ENCODE results near the gene WDR27. TPM values are rescaled to one million over a fixed set of nuclear protein-coding genes. Genes with fewer than 3 reads are reported as not detected.

WDR27 gene
- total and polyA plus RNA-seq, 10 donors = 17.6 to 69.5 (median 45.7) TPM

DNA sequence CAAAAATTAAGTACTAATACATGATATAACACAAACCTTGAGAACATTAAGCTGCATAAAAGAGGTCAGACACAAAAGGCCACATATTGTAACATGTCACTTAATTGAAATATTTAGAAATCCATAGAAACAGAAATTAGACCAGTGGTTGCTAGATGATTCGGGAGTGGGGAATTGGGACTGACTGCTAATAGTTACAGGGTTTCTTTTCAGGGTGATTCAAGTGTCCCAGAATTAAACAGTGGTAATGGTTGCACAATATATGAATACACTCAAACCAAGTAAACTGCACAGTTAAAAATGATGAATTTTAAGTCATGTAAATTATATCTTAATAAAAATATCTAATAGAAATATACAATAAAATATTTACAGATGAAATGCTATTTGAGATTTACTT, 174.5 kb downstream of the WDR27 start:
- DNase-seq = no peak
- TF ChIP-seq, protein P1, sequence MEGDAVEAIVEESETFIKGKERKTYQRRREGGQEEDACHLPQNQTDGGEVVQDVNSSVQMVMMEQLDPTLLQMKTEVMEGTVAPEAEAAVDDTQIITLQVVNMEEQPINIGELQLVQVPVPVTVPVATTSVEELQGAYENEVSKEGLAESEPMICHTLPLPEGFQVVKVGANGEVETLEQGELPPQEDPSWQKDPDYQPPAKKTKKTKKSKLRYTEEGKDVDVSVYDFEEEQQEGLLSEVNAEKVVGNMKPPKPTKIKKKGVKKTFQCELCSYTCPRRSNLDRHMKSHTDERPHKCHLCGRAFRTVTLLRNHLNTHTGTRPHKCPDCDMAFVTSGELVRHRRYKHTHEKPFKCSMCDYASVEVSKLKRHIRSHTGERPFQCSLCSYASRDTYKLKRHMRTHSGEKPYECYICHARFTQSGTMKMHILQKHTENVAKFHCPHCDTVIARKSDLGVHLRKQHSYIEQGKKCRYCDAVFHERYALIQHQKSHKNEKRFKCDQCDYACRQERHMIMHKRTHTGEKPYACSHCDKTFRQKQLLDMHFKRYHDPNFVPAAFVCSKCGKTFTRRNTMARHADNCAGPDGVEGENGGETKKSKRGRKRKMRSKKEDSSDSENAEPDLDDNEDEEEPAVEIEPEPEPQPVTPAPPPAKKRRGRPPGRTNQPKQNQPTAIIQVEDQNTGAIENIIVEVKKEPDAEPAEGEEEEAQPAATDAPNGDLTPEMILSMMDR (IDR thresholded peaks at IDR 0.05 in 8 of 11, conservative IDR thresholded peaks at IDR 0.05 in 3 of 11) = no peak
- no peak for TF ChIP-seq POLR2A (IDR thresholded peaks at IDR 0.05)
- no peak for TF ChIP-seq POLR2AphosphoS5 (IDR thresholded peaks at IDR 0.05)
- Histone ChIP-seq H3K4me3 (no peak overlapping the region), H3K4me1 (no peaks in the 10 kb centered on the region), H3K9me3 (peaks cover 0 to 5% (median 0%) of the 10 kb centered on the region in 8 donors), H3K36me3 (no peaks in the 10 kb centered on the region), H3K27me3 (replicated peaks in 1 of 7) (no peaks in the 10 kb centered on the region), H3K27ac (no peak overlapping the region)
- intact Hi-C loops (cut with DNase I; ENCODE audit: low total_unique reads) = no loop called here
- 85 to 98% (median 88%) methylated on average over 1 of the region's 1 CpG for WGBS, 5 donors

DNA sequence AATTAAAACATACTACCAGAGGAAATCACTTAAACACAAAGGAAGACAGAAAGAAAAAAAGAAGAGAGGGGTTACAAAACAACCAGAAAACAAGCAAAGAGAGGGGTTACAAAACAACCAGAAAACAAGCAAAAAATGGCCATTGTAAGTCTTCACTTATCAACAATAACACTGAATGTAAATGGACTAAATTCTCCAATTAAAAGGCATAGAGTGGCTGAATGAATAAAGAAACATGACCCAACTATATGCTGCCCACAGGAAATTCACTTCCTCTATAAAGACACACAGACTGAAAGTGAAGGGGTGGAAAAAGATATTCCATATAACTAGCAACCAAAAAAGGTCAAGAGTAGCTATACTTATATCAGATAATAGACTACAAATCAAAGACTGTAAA, 180.0 kb downstream of the WDR27 start:
- Histone ChIP-seq H3K27me3 (replicated peaks in 1 of 7) (no peaks in the 10 kb centered on the region), H3K9me3 (peaks cover 3 to 48% (median 34%) of the 10 kb centered on the region in 8 donors), H3K27ac (no peak overlapping the region), H3K4me3 (no peak overlapping the region), H3K36me3 (peaks cover 0 to 8% (median 0%) of the 10 kb centered on the region in 6 donors), H3K4me1 (no peaks in the 10 kb centered on the region)
- DNase-seq = no peak
- intact Hi-C loops (cut with DNase I; ENCODE audit: low total_unique reads) = no loop called here
- no peak for TF ChIP-seq POLR2AphosphoS5 (IDR thresholded peaks at IDR 0.05)
- TF ChIP-seq, protein P1 (IDR thresholded peaks at IDR 0.05 in 8 of 11, conservative IDR thresholded peaks at IDR 0.05 in 3 of 11) = no peak
- no peak for TF ChIP-seq POLR2A (IDR thresholded peaks at IDR 0.05)

DNA sequence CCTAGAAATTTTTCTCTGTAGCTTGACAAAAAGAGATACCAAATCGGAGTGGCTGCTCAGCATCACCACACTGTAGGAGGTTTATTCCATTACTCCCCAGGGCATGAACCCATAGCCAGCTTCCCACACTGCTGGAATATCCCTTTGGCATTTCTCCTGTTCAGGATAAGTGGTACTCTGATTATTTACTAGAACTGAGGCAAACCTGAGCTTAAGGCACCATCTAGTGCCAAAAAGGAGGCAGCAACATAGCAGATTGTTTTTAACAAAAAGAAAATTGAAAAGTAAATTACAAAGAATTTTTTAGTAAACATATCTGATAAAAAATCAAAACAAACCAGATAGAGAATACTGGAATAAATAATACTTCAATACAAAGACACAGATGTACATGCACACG, 181.7 kb downstream of the WDR27 start:
- DNase-seq = no peak
- intact Hi-C loops (cut with DNase I; ENCODE audit: low total_unique reads) = no loop called here
- Histone ChIP-seq H3K4me1 (no peaks in the 10 kb centered on the region), H3K4me3 (no peak overlapping the region), H3K27me3 (replicated peaks in 1 of 7) (no peaks in the 10 kb centered on the region), H3K9me3 (peaks cover 3 to 48% (median 34%) of the 10 kb centered on the region in 8 donors), H3K27ac (no peak overlapping the region), H3K36me3 (peaks cover 0 to 8% (median 0%) of the 10 kb centered on the region in 6 donors)
- no peak for TF ChIP-seq POLR2AphosphoS5 (IDR thresholded peaks at IDR 0.05)
- 80 to 90% (median 87%) methylated on average over 2 of the region's 2 CpGs for WGBS, 5 donors

DNA sequence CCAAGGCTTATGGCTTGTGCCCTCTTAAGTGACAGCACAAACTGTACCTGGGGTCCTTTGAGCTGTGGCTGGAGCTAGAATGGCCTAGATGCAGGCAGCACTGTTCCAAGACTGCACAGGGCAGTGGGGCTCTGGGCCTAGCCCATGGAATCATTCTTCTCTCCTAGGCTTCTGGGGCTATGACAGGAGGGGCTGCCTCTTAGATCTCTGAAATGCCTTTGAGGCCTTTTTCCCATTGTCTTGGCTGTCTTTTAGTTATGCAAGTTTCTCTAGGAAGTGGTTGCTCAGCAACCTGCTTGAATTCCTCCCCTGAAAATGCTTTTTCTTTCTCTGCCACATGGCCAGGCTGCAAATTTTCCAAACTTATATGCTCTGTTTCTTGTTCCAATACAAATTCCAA, 183.4 kb downstream of the WDR27 start:
- TF ChIP-seq POLR2AphosphoS5 (IDR thresholded peaks at IDR 0.05) (no peak), POLR2A (IDR thresholded peaks at IDR 0.05) (no peak)
- TF ChIP-seq, protein P1 (IDR thresholded peaks at IDR 0.05 in 8 of 11, conservative IDR thresholded peaks at IDR 0.05 in 3 of 11) = no peak
- intact Hi-C loops (cut with DNase I; ENCODE audit: low total_unique reads) = no loop called here

More for the DNA sequence above, 183.4 kb downstream of the WDR27 start:
- Histone ChIP-seq H3K36me3 (peaks cover 0 to 8% (median 0%) of the 10 kb centered on the region in 6 donors), H3K27me3 (replicated peaks in 1 of 7) (no peaks in the 10 kb centered on the region), H3K4me1 (no peaks in the 10 kb centered on the region), H3K4me3 (no peak overlapping the region), H3K27ac (no peak overlapping the region), H3K9me3 (peaks cover 3 to 48% (median 34%) of the 10 kb centered on the region in 8 donors)
- no peak for DNase-seq

Measured in spleen (tissue), 11 donors.